ENCODE data around the gene ABAT. TPM values are rescaled to one million over a fixed set of nuclear protein-coding genes. Genes with fewer than 3 reads are reported as not detected.
"Not testable (repeated sequence)": the region's sequence is repeated elsewhere in the genome, so short reads cannot be mapped to it uniquely, and the experiment has no call there.

Gene ABAT
- total and polyA plus RNA-seq, 4 donors, result 4.4 to 14.0 (median 7.1) TPM

DNA sequence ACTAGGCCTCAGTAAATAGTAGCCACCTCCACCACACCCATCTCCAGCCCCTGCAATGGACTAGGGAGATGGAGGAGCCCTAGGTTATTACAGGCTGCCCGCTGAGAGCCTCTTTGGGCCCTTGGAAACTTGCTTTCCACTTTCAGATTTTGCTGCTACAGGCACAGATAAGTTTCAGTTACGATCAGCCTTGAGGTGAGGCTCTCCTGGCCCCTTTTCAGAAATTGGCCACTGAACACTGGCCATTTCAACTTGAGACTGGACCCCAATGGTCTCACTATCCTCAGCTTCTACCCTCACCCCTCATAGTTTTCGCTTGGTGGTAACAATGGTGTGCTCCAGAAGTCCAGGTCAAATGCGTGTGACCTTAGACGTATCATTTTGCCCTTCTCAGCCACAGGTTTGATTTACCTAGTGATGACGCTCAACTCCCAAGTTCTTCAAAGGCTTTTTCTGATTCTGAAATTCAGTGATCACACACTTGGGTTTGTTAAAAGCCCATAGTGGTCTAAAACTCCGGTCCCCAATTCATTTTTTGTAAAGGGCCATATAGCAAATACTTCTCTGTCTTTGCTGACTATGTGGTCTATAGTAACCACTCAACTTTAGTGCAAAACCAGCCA, 124.2 kb downstream of the ABAT start:
- WGBS, 2 donors, result 67 to 75% methylated on average over 7 of the region's 7 CpGs
- Histone ChIP-seq H3K4me3 (peak overlapping the region; percentile 97), H3K36me3 (ENCODE audit: control insufficient read depth in 4 of 4, insufficient read depth in 4 of 4, low read length in 4 of 4) (peaks cover 8 to 16% (median 15%) of the 10 kb centered on the region in 4 donors), H3K27ac (ENCODE audit: low read depth in 1 of 2, low read length in 1 of 2) (peak overlapping the region in 1 of 2 donors; percentile 89), H3K9me3 (ENCODE audit: control insufficient read depth in 4 of 4, insufficient read depth in 3 of 4, low read length in 3 of 4) (no peaks in the 10 kb centered on the region), H3K4me1 (ENCODE audit: control insufficient read depth in 5 of 5, insufficient read depth in 5 of 5, low read length in 5 of 5) (peaks cover 8 to 22% (median 11%) of the 10 kb centered on the region in 5 donors), H3K9ac (ENCODE audit: insufficient read depth in 1 of 2, low read length in 2 of 2) (peak overlapping the region; percentile 50 to 72), H3K27me3 (ENCODE audit: control insufficient read depth in 3 of 3, insufficient read depth in 3 of 3, low read length in 2 of 3) (no peaks in the 10 kb centered on the region)
- TF ChIP-seq, protein P1, sequence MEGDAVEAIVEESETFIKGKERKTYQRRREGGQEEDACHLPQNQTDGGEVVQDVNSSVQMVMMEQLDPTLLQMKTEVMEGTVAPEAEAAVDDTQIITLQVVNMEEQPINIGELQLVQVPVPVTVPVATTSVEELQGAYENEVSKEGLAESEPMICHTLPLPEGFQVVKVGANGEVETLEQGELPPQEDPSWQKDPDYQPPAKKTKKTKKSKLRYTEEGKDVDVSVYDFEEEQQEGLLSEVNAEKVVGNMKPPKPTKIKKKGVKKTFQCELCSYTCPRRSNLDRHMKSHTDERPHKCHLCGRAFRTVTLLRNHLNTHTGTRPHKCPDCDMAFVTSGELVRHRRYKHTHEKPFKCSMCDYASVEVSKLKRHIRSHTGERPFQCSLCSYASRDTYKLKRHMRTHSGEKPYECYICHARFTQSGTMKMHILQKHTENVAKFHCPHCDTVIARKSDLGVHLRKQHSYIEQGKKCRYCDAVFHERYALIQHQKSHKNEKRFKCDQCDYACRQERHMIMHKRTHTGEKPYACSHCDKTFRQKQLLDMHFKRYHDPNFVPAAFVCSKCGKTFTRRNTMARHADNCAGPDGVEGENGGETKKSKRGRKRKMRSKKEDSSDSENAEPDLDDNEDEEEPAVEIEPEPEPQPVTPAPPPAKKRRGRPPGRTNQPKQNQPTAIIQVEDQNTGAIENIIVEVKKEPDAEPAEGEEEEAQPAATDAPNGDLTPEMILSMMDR (IDR thresholded peaks at IDR 0.05; ENCODE audit: control extremely low read depth, extremely low read depth), result no peak
- DNase-seq, result no peak
- no peak for ATAC-seq (ENCODE audit: insufficient read depth, low FRiP score)

- DNase-seq, result no peak
- ATAC-seq (ENCODE audit: insufficient read depth, low FRiP score), result no peak
- Histone ChIP-seq H3K9me3 (ENCODE audit: control insufficient read depth in 4 of 4, insufficient read depth in 3 of 4, low read length in 3 of 4) (no peaks in the 10 kb centered on the region), H3K36me3 (ENCODE audit: control insufficient read depth in 4 of 4, insufficient read depth in 4 of 4, low read length in 4 of 4) (peaks cover 26 to 32% (median 28%) of the 10 kb centered on the region in 4 donors), H3K4me1 (ENCODE audit: control insufficient read depth in 5 of 5, insufficient read depth in 5 of 5, low read length in 5 of 5) (peaks cover 4 to 17% (median 9%) of the 10 kb centered on the region in 5 donors), H3K4me3 (no peak overlapping the region), H3K9ac (ENCODE audit: insufficient read depth in 1 of 2, low read length in 2 of 2) (no peak overlapping the region), H3K27me3 (ENCODE audit: control insufficient read depth in 3 of 3, insufficient read depth in 3 of 3, low read length in 2 of 3) (no peaks in the 10 kb centered on the region), H3K27ac (ENCODE audit: low read depth in 1 of 2, low read length in 1 of 2) (no peak overlapping the region)
- TF ChIP-seq, protein P1 (IDR thresholded peaks at IDR 0.05; ENCODE audit: control extremely low read depth, extremely low read depth), result no peak
- 95 to 96% methylated on average over 4 of the region's 4 CpGs for WGBS, 2 donors
Observed at GRCh38 chr16:8801701-8802100, 127.3 kb downstream of the ABAT start.

- H3K4me3 ChIP-seq; DNase-seq; H3K9ac ChIP-seq (ENCODE audit: insufficient read depth in 1 of 2, low read length in 2 of 2); H3K27me3 ChIP-seq (ENCODE audit: control insufficient read depth in 3 of 3, insufficient read depth in 3 of 3, low read length in 2 of 3); H3K4me1 ChIP-seq (ENCODE audit: control insufficient read depth in 5 of 5, insufficient read depth in 5 of 5, low read length in 5 of 5); H3K27ac ChIP-seq (ENCODE audit: low read depth in 1 of 2, low read length in 1 of 2); ATAC-seq (ENCODE audit: insufficient read depth, low FRiP score); H3K9me3 ChIP-seq (ENCODE audit: control insufficient read depth in 4 of 4, insufficient read depth in 3 of 4, low read length in 3 of 4): not testable (repeated sequence)
- peaks cover 38 to 47% (median 40%) of the 10 kb centered on the region in 4 donors for H3K36me3 ChIP-seq (ENCODE audit: control insufficient read depth in 4 of 4, insufficient read depth in 4 of 4, low read length in 4 of 4)
- 93 to 96% methylated on average over 12 of the region's 12 CpGs for WGBS, 2 donors
Observed at GRCh38 chr16:8803733-8804132, 129.3 kb downstream of the ABAT start.

- no peak overlapping the region for H3K4me3 ChIP-seq
- ATAC-seq (ENCODE audit: insufficient read depth, low FRiP score) (no peak), DNase-seq (no peak)
- H3K4me1 ChIP-seq (ENCODE audit: control insufficient read depth in 5 of 5, insufficient read depth in 5 of 5, low read length in 5 of 5), result peaks cover 0 to 5% (median 2%) of the 10 kb centered on the region in 5 donors
- no peak overlapping the region for H3K9ac ChIP-seq (ENCODE audit: insufficient read depth in 1 of 2, low read length in 2 of 2)
- H3K27me3 ChIP-seq (ENCODE audit: control insufficient read depth in 3 of 3, insufficient read depth in 3 of 3, low read length in 2 of 3), result no peaks in the 10 kb centered on the region
- peaks cover 38 to 48% (median 43%) of the 10 kb centered on the region in 4 donors for H3K36me3 ChIP-seq (ENCODE audit: control insufficient read depth in 4 of 4, insufficient read depth in 4 of 4, low read length in 4 of 4)
- no peak overlapping the region for H3K27ac ChIP-seq (ENCODE audit: low read depth in 1 of 2, low read length in 1 of 2)
- 93 to 98% methylated on average over 6 of the region's 6 CpGs for WGBS, 2 donors
- TF ChIP-seq, protein P1 (IDR thresholded peaks at IDR 0.05; ENCODE audit: control extremely low read depth, extremely low read depth), result no peak
- H3K9me3 ChIP-seq (ENCODE audit: control insufficient read depth in 4 of 4, insufficient read depth in 3 of 4, low read length in 3 of 4), result no peaks in the 10 kb centered on the region
Observed at GRCh38 chr16:8804313-8804712, 129.9 kb downstream of the ABAT start.
